Measurements from ENCODE around the gene UBP1.
"Not testable (repeated sequence)": the region's sequence is repeated elsewhere in the genome, so short reads cannot be mapped to it uniquely, and the experiment has no call there.

Gene UBP1

DNA sequence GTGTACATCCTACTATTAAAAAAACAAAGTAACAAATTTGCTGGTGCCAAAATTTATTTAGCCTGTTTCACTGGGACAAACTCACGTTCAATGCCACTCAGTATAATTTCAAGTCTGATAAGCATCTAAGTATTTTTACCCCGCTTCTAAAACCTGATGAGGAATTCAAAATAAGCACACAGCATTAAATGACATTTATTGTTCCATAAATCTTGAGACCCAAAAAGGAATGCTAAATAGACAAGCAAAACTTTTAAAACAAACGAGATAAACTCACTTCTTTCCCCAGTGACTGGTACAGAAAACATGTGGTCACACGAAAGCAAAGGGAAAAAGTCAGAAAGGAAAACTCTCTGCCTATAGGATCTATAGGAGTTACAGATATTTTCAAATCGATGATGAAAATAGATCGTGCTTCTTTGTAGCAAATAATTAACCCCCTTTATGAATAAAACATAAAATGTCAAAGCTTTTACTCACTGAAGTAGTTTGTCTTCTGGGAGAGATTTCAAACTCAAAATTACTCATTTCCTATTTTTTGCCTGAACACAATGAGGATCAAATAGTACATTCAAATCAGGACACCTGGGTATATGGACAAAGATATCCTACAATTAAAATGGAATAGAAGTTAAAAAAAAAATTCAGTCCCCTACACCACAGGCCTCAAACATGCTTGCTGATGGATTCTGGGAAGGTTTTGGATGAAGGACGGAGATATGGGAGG, 51.7 kb downstream of the UBP1 start:
- DNase-seq = no peak

DNA sequence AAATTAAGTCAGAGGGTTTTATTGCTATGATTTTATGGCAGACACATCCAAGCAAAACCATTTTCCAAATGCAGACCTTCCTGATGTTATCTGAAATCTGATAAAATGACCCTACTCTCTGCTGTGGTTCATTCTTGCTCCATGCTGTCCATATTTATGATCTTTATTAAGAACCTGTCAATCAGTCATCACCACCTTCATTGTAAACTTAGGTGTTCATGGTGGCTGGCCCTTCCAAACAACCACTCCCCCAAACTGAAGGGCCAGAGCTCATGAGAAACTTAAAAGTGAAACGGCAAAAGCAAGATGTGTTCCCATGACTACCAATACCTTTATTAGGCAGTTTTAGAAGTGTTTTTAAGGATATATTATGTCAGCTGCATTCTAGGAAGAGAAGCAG, 53.6 kb downstream of the UBP1 start:
- no peak for DNase-seq

DNA sequence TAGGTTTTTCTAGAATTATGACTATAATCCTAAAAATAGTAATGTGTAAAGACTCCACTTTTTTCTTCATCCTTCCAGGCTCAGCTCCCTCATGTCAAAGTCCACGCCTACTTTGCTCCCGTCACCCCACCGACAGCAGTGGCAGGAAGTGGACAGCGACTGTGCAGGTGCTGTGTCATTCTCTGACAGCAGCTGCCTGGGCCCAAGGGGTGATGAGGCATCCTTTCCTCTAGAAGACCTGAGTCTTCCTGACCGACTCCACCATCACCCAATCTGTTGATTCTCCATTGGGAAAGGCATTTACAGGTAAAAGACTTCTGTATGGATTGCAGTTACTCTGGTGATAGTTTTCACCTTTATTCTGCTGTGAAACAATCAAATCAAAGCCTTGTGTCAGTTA, 54.8 kb downstream of the UBP1 start:
- no peak for DNase-seq

DNA sequence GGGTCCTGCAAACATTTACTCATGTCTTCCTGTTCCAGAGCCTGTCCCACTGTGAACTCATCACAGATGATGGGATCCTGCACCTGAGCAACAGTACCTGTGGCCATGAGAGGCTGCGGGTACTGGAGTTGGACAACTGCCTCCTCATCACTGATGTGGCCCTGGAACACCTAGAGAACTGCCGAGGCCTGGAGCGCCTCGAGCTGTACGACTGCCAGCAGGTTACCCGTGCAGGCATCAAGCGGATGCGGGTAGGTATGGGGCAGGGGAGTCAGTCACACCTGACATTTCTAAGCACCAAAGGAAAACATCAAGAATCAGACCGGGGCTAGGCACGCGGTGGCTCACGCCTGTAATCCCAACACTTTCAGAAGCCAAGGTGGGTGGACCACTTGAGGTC, 56.3 kb downstream of the UBP1 start:
- no peak for DNase-seq

DNA sequence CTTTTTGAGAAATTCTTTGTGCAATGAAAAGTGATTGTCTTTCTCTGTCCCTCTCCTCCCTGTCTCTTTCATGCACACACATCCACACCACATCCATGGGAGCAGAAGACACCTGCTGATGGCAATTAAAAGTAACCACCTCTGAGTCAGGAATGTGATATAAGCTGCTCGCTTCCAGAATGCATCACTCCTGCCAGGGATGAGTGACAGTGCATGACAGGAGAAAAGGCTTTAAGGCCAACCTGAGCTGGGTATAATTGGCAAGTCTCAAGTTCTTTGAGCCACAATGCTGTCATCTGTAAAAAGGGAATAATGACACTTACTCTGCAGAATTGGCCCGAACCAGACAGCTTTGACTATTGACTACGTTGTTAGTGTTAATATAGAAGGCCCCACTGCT, 59.6 kb downstream of the UBP1 start:
- no peak for DNase-seq

DNA sequence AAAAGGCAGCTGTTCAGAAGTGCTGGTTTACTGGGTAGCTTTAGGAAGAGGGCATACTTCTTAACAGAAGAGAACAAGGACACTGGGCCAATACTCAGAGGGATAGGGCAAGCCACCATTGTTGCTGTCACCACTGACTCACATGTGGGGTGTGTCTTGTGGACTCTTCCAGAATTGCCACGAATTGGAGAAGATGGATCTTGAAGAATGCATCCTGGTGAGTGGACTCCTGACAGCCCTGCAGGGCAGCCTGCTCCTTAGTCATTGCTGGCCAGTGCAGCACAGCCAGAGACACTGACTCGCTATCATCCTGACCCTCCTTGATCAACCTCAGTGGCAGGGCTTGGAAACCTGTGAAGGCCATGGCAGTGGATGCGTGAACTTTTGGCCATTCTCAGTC, 62.3 kb downstream of the UBP1 start:
- no peak for DNase-seq

DNA sequence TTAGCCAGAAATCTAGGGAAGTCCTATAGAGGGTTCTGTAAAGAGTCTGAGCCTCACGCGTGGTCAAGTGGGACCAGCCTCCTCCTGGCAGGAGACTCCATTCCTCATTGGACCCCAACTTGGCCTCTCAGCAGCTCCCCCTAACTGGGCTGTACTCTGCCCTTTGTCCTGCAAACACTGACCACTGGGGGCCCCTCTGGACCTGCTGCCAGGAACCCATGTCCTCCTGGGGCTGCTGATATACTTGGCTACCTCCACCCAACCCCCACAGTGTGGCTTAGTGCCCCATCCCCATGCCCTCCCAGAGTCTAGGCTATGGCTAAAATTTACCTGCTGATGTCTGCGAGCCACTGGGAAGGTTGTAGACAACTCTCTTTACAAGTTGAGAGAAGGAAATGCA, 62.7 kb downstream of the UBP1 start:
- DNase-seq = no peak

DNA sequence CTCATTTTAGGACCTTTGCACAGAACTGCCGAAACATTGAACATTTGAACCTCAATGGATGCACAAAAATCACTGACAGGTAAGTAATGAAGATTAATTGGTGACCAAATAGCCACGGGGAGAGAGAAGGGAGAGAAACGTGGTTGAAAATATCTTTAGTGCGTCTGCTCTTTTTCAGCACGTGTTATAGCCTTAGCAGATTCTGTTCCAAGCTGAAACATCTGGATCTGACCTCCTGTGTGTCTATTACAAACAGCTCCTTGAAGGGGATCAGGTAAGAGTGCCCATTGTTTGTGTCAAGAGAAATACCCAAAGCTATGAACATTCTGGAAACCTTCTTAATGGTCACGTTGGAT, 67.1 kb downstream of the UBP1 start:
- no peak for DNase-seq

DNA sequence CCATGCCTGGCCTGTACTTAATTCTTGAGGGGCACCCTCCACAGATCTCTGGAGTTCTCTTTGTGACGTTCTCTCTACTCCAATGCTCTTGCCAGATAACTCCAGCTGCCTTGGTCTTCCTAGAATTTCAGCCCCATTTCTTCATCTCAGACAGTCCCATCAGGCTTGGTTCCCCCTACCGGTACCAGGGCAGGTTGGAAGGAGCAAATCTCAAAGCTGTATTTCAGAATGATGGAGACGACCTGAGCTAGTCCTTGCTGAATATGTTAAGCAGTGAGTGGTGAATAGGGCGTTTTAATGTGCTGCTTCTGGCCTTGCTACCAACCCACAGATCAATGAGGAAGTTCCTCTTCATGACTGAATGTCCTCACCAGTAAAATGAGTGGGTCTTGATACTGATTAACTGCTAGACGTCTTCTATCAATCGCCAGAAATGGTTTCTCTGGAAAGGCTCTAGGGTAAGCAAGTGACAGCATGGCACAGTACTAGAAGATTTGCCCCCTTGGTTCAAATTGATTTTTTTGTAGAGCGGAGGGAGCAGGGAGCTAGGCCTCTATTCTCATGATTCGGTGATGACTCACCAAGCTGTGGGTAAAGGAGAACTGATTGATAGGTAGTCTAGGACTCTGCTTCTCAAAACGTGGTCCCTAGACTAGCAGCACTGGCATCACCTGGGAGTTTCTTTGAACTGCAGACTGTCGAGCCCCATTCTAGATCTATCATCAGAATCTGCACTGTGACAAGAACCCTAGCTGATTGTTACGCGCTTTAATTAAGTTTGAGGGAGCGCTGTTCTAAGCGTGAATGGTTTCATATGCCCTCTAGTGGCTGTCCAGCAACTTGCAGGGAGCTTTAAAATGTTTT, 67.8 kb downstream of the UBP1 start:
- DNase-seq = no peak

DNA sequence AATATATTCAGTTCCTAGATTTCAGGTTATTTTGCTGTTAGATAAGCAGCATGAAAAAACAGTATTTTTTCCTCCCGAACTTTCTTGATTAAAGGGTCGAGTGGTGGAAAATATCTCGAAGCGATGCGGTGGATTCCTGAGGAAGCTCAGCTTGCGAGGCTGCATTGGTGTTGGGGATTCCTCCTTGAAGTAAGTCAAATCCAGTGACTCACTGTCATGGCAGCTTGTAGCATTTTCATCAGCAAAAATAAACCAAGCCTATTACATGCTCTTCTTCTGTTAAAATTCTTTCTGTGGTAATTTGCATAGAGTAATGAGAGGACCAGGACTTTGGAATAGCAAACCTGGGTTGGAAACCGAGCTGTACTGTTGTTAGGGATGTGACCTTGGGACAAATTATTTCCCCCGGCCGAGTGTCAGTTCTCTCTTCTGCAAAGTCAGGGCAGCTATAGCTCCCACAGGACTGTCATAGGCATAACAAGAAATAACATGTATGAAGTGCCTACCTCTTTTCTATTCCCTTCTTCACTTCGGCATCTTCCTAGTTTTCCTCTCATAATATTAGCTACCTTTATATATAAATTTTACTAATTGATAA, 75.6 kb downstream of the UBP1 start:
- no peak for DNase-seq

DNA sequence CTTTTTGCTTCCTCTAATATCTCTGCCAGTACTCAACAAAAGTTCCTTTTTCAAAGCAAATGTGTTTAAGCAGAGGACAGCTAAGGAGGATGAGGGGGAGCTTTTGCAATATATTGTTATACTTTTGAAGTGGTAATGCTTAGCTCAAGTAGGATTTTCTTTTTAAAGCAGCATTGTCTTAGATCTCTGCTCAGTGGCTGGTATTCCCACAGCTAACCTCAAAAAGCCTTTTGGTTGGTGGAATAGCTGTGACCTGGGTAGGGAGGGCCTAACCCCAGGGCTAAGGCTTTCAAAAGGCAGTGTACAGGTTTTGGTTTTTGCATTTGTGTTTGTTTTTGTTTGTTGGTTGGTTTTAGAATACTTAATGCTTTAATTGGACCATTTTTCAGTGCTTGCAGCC, 76.1 kb downstream of the UBP1 start:
- DNase-seq = no peak

DNA sequence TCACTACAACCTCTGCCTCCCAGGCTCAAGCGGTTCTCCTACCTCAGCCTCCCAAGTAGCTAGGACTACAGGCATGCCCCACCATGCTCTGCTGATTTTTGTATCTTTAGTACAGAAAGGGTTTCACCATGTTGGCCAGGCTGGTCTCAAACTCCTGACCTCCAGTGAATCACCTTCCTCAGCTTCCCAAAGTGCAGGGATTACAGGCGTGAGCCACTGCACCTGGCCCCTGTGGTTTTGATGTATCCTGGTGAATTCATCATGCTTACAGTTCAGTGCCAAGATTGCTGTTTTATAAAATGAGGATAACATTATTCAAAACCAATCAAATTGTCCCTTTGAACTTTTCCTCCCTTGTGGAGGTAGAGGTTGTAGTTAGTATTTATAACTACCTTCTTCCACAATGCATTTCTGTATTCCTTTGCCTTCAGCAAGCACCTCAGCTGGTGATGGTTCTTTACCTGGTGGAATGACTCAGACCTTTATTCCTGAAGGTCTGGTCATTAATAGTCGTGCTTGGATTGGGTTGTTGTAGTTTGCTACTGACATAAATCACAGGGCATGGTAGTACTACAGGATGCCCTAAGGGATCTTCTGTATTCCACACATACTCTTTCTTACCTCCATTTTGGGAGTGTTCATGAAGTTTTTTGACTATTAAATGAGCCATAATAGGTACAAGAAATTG, 76.9 kb downstream of the UBP1 start:
- DNase-seq = no peak

DNA sequence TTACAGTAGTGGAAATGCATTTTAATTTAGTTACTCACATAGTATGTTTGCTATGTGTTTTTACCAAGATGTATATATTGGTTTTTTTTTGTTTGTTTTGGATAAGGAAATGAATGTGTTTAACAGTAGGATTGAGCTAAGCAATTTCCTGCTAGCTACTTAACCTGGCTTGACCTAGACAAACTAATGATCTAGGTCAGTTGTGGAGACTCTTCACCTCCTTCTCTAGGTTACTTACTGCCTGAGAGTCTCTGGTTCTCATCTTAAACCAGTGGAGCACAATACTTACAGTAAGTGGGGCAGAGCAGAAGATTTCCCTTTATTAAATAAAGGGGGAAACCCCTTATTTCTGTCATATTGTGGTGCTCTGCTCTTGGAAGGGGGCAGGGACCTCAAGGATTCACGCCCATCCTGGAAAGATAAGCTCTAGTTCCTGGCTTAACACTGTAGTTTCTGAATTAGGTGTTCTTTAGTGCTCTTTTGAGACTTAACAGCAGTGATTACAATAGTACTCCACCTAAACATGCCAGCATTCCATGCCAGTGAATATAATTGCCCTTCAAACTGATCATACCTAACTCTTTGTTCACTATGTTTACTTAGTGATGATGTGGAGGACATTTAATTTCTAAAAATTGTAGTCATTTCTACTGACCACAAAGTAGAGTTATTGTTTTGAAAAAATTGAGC, 79.9 kb downstream of the UBP1 start:
- DNase-seq = no peak

DNA sequence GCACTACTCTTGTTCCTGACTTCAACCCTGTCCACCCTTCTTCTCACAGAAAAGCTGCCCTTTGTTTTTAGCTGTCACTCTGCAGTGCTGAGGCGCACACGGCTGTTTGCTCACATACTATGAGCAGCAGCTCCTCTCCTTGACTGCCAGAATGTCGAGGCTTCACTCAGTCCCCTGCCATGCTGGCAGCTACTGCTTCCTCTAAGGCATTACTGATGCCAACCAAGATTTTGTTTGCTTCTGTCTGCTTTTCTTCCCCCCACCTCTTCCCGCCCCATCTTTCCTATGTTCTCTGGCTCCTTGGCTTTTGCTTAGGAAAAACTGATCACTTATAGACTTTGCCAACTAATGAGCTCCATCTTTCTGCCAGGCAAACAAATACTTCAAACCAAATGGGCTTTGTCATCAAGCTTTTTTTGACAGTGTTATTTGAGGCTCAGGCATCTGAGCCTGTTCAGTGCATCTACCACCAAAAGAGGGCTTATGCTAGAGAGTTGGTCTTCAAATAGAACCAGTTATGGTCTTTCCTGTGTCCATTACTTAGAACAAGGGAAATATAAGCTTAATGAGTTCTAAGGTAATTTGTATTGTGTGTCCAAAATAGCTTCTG, 81.9 kb downstream of the UBP1 start:
- DNase-seq = no peak

DNA sequence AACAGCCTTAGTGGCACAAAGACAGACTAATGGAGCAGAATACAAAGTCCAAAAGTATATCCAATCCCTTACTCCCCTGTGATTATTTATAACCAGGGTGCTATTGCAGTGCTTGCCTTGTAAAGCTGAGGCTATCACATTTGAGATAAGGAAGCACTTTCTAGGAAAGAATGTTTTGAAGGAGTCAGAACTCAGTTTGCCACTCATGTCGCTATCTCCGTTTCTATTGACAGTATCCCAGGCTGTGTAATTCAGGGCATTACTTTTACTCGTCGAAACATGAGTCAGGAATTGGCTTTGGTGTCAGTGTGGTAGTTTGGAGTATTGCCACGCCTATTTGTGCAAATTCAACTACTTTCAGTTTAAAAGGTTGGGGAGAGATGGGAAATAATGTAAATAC, 84.6 kb downstream of the UBP1 start:
- DNase-seq = no peak

DNA sequence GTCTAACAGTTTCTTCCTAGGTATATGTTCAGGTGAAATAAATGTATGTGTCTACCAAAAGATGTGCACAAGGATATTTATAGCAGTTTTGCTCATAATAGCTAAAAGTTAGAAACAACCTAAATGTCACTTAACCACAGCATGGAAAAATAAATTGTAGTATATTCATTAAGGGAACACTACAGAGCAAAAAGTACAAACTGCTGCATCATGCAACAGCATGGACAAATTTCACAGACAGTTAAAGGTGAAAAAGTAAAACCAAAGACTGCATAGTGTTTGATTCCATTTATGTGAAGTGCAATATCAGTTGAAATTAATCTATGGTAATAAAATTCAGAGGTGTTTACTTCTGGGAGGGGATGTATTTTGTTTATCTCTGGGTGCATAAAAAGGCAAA, 100.4 kb downstream of the UBP1 start:
- DNase-seq = no peak

DNA sequence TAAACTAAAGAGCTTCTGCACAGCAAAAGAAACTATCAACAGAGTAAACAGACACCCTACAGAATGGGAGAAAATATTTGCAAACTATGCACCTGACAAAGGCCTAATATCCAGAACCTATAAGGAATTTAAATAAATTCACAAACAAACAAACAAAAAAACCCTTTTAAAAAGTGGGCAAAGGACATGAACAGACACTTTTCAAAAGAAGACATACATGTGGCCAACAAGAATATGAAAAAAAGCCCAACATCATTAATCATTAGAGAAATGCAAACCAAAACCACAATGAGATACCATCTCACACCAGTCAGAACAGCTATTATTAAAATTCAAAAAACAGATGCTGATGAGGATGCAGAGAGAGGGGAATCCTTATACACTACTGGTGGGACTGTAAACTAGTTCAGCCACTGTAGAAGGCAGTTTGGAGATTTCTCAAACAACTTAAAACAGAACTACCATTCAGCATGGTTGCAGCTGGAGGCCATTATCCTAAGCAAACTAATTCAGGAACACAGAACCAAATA, 101.2 kb downstream of the UBP1 start:
- not testable (repeated sequence) for DNase-seq
